GM18505 (cell line): Measurements from ENCODE around the gene PELI2.

ENCODE experiments used
- ATAC-seq: cut with Tn5 transposase; IDR thresholded peaks from one replicate; pipeline ENCODE4 v1.9.1; 2021; ENCODE audit not compliant: unreplicated experiment
- POLR2A ChIP-seq: IDR thresholded peaks from 4 replicates; pipeline ENCODE4 v1.6.1; 2011; ENCODE audit warnings: borderline replicate concordance; ENCODE audit not compliant: insufficient read depth, insufficient read length; ENCODE audit errors: extremely low read depth

The PELI2 gene

GRCh38 chr14:56117765-56118610 is at the start of gene PELI2:
TSS of gene PELI2 (plus strand) at chr14:56118411. CDS start at chr14:56118661, 250 bp downstream.
- no peak for TF ChIP-seq POLR2A
- ATAC-seq, result peak; percentile 71

- no peak for ATAC-seq
- no peak for TF ChIP-seq POLR2A
These were observed 44.4 kb upstream of the PELI2 start for GRCh38 chr14:56073799-56074198.

GRCh38 chr14:56075301-56075700 is 42.9 kb upstream of the PELI2 start:
- ATAC-seq, result no peak
- TF ChIP-seq POLR2A, result no peak

- no peak for ATAC-seq
- no peak for TF ChIP-seq POLR2A
These were observed 37.1 kb upstream of the PELI2 start for GRCh38 chr14:56081139-56081538.

- no peak for TF ChIP-seq POLR2A
- ATAC-seq, result no peak
These were observed 35.3 kb upstream of the PELI2 start for GRCh38 chr14:56082880-56083279.

- no peak for TF ChIP-seq POLR2A
- ATAC-seq, result no peak
These were observed 32.7 kb upstream of the PELI2 start for GRCh38 chr14:56085471-56085870.

- no peak for ATAC-seq
- no peak for TF ChIP-seq POLR2A
These were observed 30.3 kb upstream of the PELI2 start for GRCh38 chr14:56087671-56088471.

- ATAC-seq, result no peak
- TF ChIP-seq POLR2A, result no peak
These were observed 29.3 kb upstream of the PELI2 start for GRCh38 chr14:56088941-56089340.

- ATAC-seq, result no peak
- no peak for TF ChIP-seq POLR2A
These were observed 25.4 kb upstream of the PELI2 start for GRCh38 chr14:56092763-56093162.

- no peak for TF ChIP-seq POLR2A
- no peak for ATAC-seq
These were observed 24.1 kb upstream of the PELI2 start for GRCh38 chr14:56094076-56094475.

- no peak for ATAC-seq
- TF ChIP-seq POLR2A, result no peak
These were observed 20.2 kb upstream of the PELI2 start for GRCh38 chr14:56098021-56098420.

GRCh38 chr14:56099081-56099797 is 19.0 kb upstream of the PELI2 start:
- ATAC-seq, result no peak
- no peak for TF ChIP-seq POLR2A

- TF ChIP-seq POLR2A, result no peak
- no peak for ATAC-seq
These were observed 17.7 kb upstream of the PELI2 start for GRCh38 chr14:56100556-56100955.
